RWPE1 (cell line): ENCODE results near the gene CNN3.

Source experiments
- CTCF ChIA-PET: fragments of 350-600 bp; sonication (Branson Sonifier 250); formaldehyde crosslinking; extraction: SDS; loops from one replicate; lab custom pipeline; 2021; lab: Yijun Ruan, JAX
- POLR2A ChIA-PET: fragments of 400-600 bp; formaldehyde crosslinking; extraction: SDS; loops from one replicate; lab custom pipeline; 2020; ENCODE audit warnings: antibody characterized with exemption; ENCODE audit not compliant: low non-redundant PET; lab: Yijun Ruan, JAX
- DNase-seq: peaks from one replicate; pipeline ENCODE4 v3.0.0; 2012; ENCODE audit warnings: low spot score
- H3K27ac ChIP-seq: fragments of 450-650 bp; 2 replicates; pipeline ENCODE4 v1.5.1; 2017
- TF ChIP-seq, protein P1 (sequence below): fragments of 450-650 bp; conservative IDR thresholded peaks from 2 replicates; pipeline ENCODE4 v1.5.1; 2017; ENCODE audit warnings: low read depth, mild to moderate bottlenecking

The CNN3 gene

GRCh38 chr1:94863297-94863911, 63.5 kb downstream of the CNN3 start:
- TF ChIP-seq, protein P1, sequence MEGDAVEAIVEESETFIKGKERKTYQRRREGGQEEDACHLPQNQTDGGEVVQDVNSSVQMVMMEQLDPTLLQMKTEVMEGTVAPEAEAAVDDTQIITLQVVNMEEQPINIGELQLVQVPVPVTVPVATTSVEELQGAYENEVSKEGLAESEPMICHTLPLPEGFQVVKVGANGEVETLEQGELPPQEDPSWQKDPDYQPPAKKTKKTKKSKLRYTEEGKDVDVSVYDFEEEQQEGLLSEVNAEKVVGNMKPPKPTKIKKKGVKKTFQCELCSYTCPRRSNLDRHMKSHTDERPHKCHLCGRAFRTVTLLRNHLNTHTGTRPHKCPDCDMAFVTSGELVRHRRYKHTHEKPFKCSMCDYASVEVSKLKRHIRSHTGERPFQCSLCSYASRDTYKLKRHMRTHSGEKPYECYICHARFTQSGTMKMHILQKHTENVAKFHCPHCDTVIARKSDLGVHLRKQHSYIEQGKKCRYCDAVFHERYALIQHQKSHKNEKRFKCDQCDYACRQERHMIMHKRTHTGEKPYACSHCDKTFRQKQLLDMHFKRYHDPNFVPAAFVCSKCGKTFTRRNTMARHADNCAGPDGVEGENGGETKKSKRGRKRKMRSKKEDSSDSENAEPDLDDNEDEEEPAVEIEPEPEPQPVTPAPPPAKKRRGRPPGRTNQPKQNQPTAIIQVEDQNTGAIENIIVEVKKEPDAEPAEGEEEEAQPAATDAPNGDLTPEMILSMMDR, result no peak
- peak; percentile 33 for DNase-seq
- POLR2A ChIA-PET, result no interaction called here
- peak overlapping the region; percentile 83 for H3K27ac ChIP-seq
- CTCF ChIA-PET, result interaction anchor here (0.6 to 1.8 kb wide), 5 partner anchors 62 to 316 kb away, joined by 3 to 8 read pairs (median 3); no protein-coding TSS in a partner anchor

GRCh38 chr1:94862718-94863117, 64.2 kb downstream of the CNN3 start:
- TF ChIP-seq, protein P1, result no peak
- CTCF ChIA-PET, result interaction anchor here (0.6 to 1.8 kb wide), 3 partner anchors 46 to 227 kb away, joined by 3 to 8 read pairs (median 4); no protein-coding TSS in a partner anchor
- POLR2A ChIA-PET, result no interaction called here
- H3K27ac ChIP-seq, result peak overlapping the region; percentile 83
- peak; percentile 62 for DNase-seq

DNA sequence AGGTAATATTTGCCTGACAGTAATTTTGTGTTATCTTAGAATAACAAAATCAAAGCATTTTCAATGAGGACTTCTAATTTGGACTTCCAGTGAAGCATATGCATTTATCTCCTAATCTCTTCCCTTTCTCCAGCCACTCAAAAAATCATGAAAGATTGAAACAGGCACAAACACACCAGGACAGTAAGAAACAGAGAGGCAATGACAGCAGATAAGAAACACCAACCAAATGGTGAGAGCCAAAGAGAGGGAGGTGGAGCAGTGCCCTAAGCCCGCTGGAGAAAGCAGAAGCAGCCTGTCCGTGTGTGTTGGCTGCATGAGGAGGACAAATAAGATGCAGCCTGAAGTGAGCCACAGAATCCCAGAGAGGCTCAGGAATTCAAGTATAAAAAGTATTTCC, 67.7 kb downstream of the CNN3 start:
- ChIA-PET POLR2A (no interaction called here), CTCF (interaction anchor here (1.9 kb wide), 1 partner anchor 184 kb away, joined by 7 read pairs; no protein-coding TSS in a partner anchor)
- no peak for DNase-seq
- no peak overlapping the region for H3K27ac ChIP-seq
- TF ChIP-seq, protein P1, result no peak

GRCh38 chr1:94858276-94858675, 68.6 kb downstream of the CNN3 start:
- peak; percentile 13 for DNase-seq
- POLR2A ChIA-PET, result no interaction called here

DNA sequence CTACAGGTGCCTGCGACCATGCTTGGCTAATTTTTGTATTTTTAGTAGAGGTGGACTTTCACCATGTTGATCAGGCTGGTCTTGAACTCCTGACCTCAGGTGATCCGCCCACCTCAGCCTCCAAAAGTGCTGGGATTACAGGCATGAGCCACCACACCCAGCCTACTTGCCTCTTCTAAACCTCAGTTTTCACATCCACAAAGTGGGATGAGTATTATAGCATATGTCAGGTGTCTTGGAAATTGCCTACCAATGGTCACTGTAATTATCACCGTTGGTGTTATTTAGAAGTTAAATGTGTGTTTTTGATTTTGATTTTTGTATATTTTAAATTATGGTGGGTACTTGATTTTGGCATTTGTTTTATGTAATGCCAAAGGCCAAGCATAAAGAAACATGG, 70.0 kb downstream of the CNN3 start:
- no peak for DNase-seq
- TF ChIP-seq, protein P1, result no peak
- no peak overlapping the region for H3K27ac ChIP-seq
- ChIA-PET POLR2A (no interaction called here), CTCF (no interaction called here)

More at GRCh38 chr1:94858276-94858675, 68.6 kb downstream of the CNN3 start:
- CTCF ChIA-PET, result interaction anchor here (0.6 kb wide), 1 partner anchor 22 kb away, joined by 4 read pairs; no protein-coding TSS in a partner anchor
- H3K27ac ChIP-seq, result no peak overlapping the region
- TF ChIP-seq, protein P1, result no peak

- CTCF ChIA-PET, result interaction anchor here (0.5 to 3.3 kb wide), 2 partner anchors 185 to 360 kb away, joined by 3 to 55 read pairs; no protein-coding TSS in a partner anchor
- TF ChIP-seq, protein P1, result no peak
- DNase-seq, result no peak
- POLR2A ChIA-PET, result interaction anchor here (0.6 kb wide), 1 partner anchor 314 kb away, joined by 4 read pairs; no protein-coding TSS in a partner anchor
- no peak overlapping the region for H3K27ac ChIP-seq
Observed at GRCh38 chr1:94856004-94856403, 70.9 kb downstream of the CNN3 start.
